GM21367 (cell line): ENCODE measurements around the gene FMNL2.
A peak's percentile ranks its signal among the peaks of the same experiment; 100 is the strongest.

ENCODE experiments used
- ATAC-seq: cut with Tn5 transposase; IDR thresholded peaks from one replicate; pipeline ENCODE4 v1.9.1; 2021; ENCODE audit not compliant: unreplicated experiment

FMNL2 gene

GRCh38 chr2:152400607-152401214, 65.7 kb downstream of the FMNL2 start:
- no peak for ATAC-seq

GRCh38 chr2:152402780-152403759, 68.1 kb downstream of the FMNL2 start:
- ATAC-seq, result no peak

DNA sequence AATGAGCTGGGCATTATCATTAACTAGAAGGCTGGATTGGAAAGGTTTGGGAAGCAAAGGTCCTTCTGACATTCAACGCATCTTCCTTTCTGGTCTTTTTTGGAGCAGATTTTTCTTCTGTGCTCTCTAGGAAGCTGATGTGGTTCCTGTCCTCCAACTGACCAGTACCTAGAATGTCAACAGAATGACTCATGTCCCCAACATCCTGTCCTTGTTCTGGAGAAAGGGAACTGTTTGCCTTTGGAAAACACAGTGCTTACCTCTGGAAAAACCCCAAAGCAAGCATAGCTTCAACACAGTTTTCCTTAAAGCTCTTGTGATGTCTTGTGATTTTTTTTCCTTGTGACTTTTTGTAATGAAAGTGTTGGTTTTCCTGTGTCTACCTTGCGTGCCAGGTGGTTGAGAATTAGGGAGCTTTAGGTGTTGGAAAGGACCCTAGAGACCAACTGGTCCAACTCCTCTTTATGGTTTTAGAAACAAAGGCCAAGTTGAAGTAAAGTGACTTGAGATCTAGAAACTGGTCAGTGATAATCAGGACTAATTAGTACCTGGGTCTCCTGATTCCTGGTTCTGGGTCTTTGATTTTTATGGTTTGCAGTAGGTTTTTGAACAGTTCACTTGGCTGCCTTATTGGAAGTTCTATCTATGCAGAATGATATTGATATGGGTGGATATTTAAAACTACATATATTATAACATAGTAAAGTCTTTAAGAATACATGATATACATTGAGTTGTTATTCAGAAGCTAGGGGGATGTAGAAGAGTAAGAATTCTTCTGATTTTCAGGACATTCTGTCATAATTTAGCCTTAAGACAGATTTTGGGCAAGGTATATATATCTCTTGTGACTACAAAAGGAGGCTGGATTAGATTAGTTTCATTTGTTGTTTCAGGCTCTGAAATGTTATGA, 70.5 kb downstream of the FMNL2 start:
- no peak for ATAC-seq

DNA sequence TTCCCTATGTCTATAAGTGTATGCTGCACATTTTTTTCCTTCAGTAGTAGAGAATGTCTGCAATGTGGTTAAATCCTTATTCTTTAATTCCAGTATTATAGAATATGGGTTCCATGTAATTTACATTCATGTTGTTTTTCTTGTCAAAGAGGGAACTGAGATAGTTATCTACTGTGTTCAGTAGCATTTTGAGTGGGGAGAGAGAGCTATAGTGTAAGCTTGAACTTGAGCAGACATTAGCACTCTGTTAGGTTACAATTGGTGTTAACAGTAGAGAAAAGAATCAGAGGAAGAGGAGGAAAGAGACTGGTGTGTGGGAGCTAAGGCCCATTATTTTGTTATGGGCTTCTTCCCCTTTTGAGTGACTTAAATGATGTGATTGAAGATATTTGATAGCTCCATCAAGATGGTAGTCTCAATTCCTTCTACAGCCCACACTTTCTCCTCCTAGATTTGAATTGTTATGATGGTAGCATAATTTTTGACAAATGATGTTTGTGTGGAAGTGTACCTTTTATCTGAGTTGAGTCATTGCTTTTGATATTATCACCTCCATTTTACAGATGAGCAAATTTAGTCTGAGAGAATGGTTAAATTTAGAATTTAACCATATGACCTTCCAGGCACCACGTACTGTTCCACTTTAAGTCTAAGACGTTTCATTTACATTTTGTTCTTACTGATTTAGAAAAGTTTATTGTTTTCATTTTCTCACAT, 71.3 kb downstream of the FMNL2 start:
- ATAC-seq, result peak; percentile 44

DNA sequence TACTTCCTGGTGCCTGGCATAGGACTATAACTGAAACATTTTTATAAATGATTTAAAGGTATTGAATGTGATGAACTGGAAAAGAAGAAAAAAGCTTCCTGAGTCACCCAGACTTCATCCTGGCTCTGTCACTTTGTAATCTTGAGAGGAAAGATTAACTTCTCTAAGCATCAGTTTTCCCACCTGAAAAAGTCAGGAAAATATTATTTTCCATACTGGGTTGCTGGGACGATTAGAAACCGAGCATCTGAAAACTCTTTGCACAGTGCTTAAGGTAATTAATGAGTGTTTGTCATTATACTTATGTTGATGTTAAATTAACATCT, 71.8 kb downstream of the FMNL2 start:
- ATAC-seq, result no peak

DNA sequence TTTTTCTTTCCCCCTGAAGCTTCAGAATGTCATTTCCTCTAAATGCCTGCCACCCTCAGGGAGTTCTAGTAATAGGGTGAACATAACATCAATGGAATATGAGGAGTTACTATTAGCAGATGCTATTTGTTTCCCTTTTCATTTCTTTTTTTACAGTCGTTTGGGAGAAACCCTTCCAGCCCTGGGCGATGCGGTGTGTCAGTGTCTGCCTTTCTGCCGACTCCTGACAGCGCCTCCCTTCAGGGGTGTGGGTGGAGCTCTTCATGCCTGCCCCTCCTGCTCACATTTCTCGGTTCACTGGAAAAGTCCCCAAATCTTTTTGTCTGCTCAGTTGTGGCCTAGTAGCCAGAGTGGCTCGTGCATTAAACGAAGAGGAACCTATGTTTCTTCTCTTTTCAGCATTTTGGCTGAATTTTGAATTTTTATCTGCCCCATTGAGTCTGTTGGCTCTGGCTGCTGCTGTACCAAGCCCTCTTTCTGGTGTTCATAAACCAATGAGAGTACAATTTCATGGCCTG, 72.3 kb downstream of the FMNL2 start:
- peak; percentile 84 for ATAC-seq

DNA sequence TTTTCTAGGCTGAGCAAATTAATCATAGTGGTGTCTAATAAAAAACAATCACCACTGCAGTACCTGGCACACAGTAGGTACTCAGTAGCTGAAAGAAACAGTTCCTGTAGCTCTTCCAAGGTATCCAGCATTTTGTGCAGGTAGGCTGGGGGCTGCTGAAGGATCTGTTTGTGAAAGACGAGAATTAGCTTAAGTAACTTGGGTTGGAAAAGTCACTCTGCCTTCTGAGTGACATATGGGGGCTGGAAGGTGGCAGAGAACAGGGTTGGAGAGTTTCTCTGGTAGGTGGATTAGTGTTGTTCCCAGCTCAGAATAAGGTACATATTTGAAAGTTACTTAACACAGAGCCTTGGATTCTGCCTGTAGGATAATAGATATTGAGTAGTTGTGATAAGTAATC, 72.8 kb downstream of the FMNL2 start:
- ATAC-seq, result no peak

GRCh38 chr2:152408254-152408653, 73.3 kb downstream of the FMNL2 start:
- ATAC-seq, result no peak

GRCh38 chr2:152409386-152410164, 74.6 kb downstream of the FMNL2 start:
- ATAC-seq, result no peak

DNA sequence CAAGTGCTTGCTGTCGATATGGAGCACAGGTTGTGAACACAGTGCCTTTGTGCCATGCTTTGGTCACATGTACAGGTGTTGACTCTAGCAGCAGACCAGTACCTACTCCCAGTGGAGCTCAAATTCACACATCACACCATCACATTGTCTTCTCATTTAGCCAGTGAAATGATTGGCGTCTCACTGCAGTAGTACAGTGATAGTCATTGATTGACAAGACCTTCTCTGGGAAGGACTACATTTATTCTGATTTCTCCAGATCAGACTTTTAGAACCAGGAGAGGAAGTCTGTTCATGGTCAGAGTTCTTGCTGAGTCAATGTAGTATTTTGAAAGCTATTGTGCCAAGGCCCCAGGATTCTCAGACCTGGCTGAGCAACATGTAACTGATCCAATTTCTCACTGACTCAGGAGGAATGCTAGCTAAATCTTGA, 75.2 kb downstream of the FMNL2 start:
- ATAC-seq, result no peak

- ATAC-seq, result no peak
These were observed 76.2 kb downstream of the FMNL2 start for GRCh38 chr2:152411154-152411553.

DNA sequence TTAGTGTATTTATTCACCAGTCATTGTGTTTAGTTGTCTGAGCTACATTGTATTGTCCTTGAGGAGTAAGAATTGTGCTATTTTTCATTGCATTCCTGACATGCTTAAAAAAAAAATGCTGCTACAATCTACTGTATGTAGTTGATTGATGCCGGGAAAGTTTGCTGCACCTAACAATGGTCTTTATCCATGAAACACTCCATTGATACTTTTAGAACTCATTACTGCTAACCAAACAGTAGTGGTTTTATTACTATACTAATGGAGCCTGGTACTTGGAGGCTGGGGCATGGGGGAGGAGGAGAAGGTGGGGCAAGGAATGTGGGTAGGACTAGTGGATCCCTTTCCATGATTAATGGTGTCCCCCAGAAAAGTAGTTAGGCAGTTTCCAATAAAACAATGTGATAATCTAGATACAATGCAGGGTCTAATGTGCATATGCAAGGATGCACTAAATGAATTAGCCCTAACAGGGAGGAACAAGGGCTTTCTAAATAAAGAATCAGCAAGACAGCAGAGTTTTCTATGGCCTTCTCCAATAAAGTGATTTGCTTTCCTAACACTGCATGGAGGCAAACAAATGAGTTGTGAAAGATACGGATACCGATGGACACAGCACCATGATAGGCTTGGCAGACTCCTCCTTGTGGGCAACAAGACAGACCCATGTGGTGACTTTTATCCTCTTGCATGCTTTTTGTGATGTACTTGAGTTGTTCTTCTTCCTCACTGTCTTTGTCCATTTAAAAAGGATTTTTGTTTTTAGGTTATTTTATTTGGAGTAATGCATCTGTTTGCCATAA, 78.5 kb downstream of the FMNL2 start:
- no peak for ATAC-seq

GRCh38 chr2:152415231-152415642, 80.3 kb downstream of the FMNL2 start:
- ATAC-seq, result no peak

DNA sequence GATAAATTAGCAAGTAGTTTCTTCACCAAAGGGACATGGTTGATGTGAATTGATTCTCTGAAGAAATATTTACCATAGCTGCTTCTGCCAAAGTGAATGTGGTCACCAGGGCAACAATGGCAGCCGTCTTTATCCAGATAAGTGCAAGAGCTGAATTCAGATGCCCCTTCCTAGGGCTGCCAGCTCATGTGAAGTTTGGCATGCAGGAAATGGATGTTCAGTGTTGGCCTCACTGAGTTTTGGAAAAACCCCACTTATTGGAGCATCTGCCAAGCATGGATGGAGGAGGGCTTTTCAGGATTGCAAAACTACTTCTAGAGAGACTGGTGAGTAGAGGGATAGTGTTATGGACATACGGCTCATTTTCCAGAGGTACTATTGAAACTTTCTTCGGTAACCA, 80.8 kb downstream of the FMNL2 start:
- ATAC-seq, result no peak

- no peak for ATAC-seq
These were observed 83.7 kb downstream of the FMNL2 start for GRCh38 chr2:152418688-152419087.

DNA sequence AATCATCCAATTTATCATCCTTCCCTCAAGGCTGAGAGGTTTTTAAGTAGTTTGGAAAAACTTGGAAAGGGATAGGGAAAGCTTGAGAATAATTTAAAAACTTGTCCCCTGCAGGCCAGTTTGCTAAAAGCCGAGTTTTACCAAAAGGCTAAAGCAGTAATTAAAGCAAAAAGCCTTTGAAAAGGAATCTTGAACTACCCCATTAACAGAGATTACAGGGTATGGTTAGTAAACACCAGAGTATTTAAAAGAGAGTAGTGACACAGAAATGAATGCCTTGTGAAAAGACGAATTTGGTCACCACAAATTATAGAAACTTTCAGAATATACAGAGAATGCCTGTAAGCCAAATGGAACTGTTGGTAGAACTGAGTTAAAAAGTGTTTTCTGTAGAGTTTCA, 85.0 kb downstream of the FMNL2 start:
- no peak for ATAC-seq

DNA sequence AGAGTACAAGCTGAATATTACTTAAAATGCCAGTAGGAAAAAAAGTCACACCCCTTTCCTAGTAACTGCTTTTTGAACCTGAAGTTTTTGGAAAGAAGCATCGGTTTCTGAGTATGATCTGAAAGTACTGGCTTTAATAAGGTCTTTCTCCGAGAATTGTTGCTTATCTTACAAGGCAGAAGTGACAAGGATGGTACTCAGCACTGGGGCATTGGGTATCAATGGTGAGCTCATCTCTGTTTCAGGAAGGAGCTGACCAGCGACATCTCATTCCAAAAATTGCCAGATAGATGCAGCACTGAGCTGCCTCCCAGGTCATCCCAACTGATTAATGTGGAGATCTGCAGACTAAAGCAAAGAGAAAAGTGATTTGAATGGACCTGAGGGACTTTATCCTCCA, 85.4 kb downstream of the FMNL2 start:
- ATAC-seq, result no peak

DNA sequence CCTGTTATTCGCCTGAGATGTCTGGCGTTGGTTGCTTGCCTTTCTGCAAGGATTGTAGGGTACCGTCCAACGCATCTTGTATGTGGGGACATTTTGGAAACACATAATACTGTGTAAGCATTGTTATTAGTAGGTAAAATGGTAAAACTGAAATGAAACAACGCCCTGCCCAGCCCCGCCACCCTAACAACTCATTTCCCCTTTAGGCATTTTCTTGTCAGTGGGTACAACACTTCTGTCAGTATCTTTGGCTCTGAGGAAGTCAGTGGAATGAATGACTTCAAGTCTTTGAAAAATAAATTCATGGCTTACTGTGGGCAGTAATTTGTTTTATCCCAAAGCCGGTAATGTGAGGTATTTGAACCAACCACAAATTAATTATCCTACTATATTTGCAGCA, 86.0 kb downstream of the FMNL2 start:
- no peak for ATAC-seq
